KOPT-K1 (cell line): ENCODE measurements around the gene IGIP.

ENCODE experiments used
- H3K27ac ChIP-seq: fragments of 200-600 bp; sonication (generic); 2 replicates; pipeline ENCODE4 v1.5.1; 2016; ENCODE audit warnings: antibody characterized with exemption, mild to moderate bottlenecking, low read depth, low read length; ENCODE audit not compliant: poor library complexity, severe bottlenecking
- H3K36me3 ChIP-seq: fragments of 200-600 bp; sonication (generic); 2 replicates; pipeline ENCODE4 v1.5.1; 2017; ENCODE audit warnings: antibody characterized with exemption, mild to moderate bottlenecking, low read length, moderate library complexity; ENCODE audit not compliant: insufficient read depth
- H3K9me3 ChIP-seq: fragments of 200-600 bp; sonication (generic); 2 replicates; pipeline ENCODE4 v1.5.1; 2017; ENCODE audit warnings: antibody characterized with exemption, low read length, mild to moderate bottlenecking; ENCODE audit not compliant: insufficient read depth, poor library complexity, severe bottlenecking

The IGIP gene

DNA sequence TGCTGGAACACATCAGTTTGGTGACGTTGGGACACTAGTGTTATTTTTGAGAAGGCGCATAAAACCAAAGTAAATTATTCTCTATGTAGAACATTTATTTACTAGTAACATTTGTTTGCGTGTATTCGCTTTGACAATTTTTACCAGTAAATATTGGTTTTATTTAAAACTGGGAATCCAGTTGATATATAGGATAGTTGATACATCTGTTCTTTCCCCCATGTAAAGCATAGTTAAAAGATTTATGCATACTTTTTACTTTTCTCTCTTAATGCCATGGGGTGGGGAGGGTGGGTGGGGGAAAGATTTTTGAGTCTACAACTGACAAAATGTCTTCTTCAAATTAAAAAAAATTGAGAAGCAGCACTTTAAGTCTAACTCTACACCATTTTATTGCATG lies at the start of gene IGIP:
IGIP (plus strand) TSS at position 301 of the 400 bp plus-strand sequence. CDS start 2,540 bp downstream, outside the sequence.
- Histone ChIP-seq H3K36me3 (no peaks in the 10 kb centered on the region), H3K9me3 (no peaks in the 10 kb centered on the region), H3K27ac (no peak within 1 kb of the TSS)

DNA sequence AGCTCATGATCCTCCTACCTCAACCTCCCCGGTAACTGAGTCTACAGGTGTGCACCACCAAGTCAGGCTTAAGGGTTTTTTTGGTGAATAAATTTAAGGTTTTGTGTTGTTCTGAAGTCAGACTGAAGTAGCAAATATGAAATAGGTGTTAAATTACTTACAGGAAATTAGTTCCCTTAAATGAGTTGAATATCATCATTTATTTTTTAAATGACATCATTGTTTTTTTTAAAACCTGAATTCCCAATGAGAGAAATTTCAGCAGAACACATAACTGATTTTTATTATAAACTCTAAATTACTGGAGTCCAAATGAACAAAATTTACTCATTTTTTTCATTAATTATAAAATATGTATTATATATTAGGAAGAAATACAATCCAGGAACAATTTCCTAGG lies 49.6 kb upstream of the IGIP start:
- Histone ChIP-seq H3K27ac (no peak overlapping the region), H3K9me3 (no peaks in the 10 kb centered on the region), H3K36me3 (no peaks in the 10 kb centered on the region)

DNA sequence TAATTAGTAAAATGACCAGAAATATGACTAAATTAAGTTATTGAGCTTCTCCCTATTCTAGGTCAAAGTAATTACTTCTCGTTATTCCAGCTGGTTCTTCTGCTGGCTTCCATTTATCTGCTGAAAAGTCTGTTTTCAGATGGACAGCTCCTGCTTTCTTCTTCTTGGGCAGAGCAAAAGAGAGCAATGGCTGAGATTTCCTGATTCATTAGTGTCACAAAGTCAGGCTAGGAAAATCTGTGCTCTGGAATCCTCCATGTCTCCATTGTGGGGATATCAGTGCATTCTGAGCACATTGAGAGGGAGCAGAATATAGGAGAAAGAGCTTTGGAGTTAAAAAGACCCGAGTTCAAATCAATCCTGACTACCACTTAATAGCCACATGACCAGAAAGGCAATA lies 48.9 kb upstream of the IGIP start:
- Histone ChIP-seq H3K9me3 (no peaks in the 10 kb centered on the region), H3K27ac (no peak overlapping the region), H3K36me3 (no peaks in the 10 kb centered on the region)

DNA sequence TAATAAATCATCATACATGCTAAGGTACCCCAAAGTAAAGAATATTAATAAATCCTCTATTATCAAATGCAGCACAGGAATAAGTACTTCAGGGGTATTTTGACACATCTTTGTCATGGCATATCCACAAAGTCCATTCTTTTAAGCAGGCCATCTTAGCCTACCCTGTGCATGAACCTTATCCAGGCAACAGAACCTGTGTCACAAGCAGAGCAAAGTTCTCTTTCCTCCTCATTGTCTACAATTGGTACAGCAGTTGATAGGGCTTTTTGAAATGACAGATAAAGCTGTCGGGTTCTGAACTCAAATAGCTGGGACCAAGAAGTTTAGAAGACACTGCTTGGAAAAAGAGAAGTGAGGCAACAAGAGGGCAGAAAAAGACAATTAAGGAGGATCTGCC lies 42.6 kb upstream of the IGIP start:
- H3K9me3 ChIP-seq: peaks cover 5% of the 10 kb centered on the region
- no peaks in the 10 kb centered on the region for H3K36me3 ChIP-seq
- no peak overlapping the region for H3K27ac ChIP-seq

DNA sequence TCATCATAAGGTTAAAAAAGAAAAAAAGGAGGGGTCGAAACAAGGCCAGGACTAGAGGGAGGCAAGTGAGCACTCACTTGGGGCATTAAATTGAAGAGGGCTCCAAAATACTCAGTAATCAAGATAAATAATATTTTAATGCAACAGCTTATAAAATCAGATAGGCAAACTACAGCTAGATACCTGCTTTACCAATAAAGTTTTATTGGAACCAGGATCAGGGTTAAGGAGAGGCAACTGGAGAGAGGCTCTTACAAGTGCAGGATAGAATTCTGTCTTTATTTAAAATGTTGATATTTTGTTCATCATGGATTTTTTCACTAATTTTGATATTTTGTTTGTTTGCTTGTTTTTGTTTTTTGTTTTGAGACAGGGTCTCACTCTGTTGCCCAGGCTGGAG lies 42.1 kb upstream of the IGIP start:
- no peak overlapping the region for H3K27ac ChIP-seq
- peaks cover 8% of the 10 kb centered on the region for H3K9me3 ChIP-seq

DNA sequence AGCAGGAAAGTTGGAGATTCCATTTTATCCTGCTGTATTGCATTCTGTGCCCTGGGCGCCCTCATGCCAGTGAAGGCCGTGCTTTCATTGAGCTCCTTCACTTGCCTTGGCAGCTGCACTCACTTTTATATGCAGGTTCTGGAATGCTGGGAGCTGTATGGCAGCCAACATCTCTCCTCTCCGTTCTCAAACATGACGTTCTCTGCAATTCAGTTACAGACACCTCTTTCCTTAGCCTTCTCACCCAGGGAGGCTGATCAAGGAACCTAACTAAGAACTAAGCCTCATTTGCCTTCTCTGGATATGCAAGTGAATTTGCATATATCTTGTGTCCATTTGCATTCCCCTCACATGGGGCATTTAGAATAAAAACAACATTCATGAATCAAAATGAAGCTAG lies 41.2 kb upstream of the IGIP start:
- Histone ChIP-seq H3K27ac (no peak overlapping the region), H3K36me3 (no peaks in the 10 kb centered on the region), H3K9me3 (peaks cover 16% of the 10 kb centered on the region)

More for the DNA sequence above, 42.1 kb upstream of the IGIP start:
- H3K36me3 ChIP-seq: no peaks in the 10 kb centered on the region

DNA sequence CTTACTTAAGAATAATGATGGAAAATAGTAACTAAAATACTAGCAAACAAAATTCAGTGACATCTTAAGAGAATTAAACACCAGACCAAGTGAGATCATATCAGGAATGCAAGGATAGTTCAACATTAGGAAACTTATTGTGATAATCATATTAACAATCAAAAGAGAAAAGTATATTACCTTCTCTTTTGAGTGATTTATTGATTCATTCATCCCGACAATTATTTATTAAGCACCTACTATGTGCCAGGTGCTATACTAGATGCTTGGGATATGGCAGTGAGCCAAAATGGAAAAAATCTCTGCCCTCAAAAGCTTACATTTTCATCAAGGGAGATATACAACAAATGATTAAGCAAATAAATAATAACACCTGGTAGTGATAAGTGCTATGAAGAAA lies 35.5 kb upstream of the IGIP start:
- H3K9me3 ChIP-seq: peaks cover 34% of the 10 kb centered on the region

DNA sequence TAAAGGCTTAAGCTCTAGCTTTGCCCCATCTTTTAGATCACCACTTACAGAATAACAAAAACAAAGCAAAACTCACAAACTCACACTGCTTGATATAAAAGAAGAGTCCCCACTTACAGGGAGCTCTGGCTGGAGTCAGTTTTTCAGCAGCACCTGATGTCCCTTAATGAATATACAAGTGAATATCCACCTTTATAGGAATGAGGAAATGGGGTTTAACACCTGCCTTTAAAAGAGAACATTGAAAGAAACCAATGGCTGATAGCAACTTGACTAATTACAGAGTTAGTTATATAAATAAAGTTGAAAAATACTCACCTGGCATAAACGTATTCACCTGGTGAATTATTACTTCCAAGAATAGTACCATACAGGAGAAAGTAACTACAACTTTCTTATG lies 32.6 kb upstream of the IGIP start:
- Histone ChIP-seq H3K36me3 (no peaks in the 10 kb centered on the region), H3K9me3 (peaks cover 29% of the 10 kb centered on the region), H3K27ac (no peak overlapping the region)

More for the DNA sequence above, 35.5 kb upstream of the IGIP start:
- H3K27ac ChIP-seq: no peak overlapping the region
- H3K36me3 ChIP-seq: no peaks in the 10 kb centered on the region

DNA sequence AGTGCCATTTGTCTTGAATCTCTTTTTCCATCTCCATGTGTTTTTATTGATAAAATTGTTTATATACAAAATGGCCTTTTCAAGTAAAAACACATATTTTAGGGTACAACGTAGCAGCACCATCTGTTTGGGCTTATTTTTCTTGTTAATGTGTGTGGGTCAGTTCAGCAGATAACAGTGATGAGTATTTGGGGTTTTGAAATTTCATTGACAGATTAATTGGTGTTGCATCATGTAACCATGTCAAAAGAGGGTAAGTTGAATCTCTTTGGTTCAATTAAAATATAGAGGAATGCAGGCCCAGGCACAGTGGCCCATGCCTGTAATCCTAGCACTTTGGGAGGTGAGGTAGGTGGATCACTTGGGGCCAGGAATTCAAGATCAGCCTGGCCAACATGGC lies 31.9 kb upstream of the IGIP start:
- H3K27ac ChIP-seq: no peak overlapping the region
- H3K36me3 ChIP-seq: no peaks in the 10 kb centered on the region

DNA sequence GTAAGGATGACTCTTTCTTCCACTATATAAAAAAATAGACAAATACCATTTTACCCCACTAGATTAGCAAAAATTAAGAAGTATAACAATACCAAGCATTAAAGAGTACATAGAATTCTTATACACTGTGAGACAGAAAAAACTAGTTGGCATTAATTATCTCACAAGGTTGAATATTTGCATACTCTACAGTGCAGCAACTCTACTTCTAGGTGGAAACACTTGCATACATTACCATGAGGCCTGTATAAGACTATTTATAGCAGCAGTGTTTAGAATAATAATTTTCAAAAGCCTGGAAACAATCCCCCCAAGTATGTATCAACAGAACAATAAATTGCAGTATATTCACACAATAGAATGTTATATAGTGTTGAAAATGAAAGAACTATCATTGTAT lies 30.8 kb upstream of the IGIP start:
- Histone ChIP-seq H3K36me3 (no peaks in the 10 kb centered on the region), H3K9me3 (peaks cover 15% of the 10 kb centered on the region), H3K27ac (no peak overlapping the region)

More for the DNA sequence above, 31.9 kb upstream of the IGIP start:
- H3K9me3 ChIP-seq: peaks cover 26% of the 10 kb centered on the region

DNA sequence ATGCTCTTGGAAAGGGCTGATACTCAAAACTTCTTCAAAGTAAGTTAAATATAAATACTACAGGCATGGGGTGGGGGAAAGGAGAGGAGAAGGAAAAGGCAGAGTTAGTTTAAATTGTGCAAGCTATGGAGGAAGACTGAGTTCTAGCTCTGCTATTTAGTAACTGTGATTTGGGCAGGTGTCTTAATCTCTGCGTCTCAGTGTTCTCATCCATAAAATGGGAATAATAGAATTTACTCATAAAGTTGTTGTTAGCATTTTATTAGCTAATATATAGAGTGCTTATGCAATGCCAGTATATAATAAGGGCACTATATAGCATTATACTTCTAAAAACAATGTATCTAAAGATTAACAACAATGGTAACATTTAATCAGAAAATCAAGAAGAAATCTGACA lies 24.6 kb upstream of the IGIP start:
- Histone ChIP-seq H3K36me3 (no peaks in the 10 kb centered on the region), H3K27ac (no peak overlapping the region), H3K9me3 (no peaks in the 10 kb centered on the region)

DNA sequence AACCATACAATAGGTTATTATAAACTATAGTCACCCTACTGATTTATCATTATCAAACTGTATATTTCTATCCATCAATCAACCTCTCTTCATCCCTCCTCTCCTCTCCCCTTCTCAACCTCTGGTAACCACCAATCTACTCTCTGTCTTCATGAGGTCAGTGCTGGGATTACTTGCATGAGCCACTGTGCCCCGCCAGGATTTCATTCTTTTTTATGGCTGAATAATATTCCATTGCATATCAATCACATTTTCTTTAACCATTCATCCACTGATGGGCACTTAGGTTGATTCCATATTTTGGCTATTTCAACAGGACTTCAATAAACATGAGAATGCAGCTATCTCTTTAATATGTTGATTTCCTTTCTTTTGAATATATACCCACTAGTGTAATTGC lies 22.6 kb upstream of the IGIP start:
- Histone ChIP-seq H3K27ac (no peak overlapping the region), H3K9me3 (no peaks in the 10 kb centered on the region), H3K36me3 (no peaks in the 10 kb centered on the region)

DNA sequence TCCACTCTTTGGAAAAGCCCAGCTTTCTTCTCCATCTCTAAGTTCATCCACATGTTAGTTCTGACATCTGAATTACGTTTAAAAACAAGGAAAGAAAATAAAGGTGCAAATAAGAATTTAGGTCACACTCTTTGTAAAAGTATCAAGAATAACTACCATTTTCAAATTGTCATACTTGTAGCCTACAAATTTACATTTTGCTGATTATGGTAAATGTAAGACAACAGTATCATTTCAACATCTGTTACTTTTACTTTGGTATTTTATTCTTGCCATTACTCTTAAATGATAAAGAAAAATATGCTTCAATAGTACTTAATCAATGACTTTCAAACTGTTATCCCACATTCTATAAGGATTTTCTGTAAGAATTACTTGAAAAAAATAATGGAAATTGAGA lies 21.6 kb upstream of the IGIP start:
- Histone ChIP-seq H3K27ac (no peak overlapping the region), H3K36me3 (no peaks in the 10 kb centered on the region), H3K9me3 (no peaks in the 10 kb centered on the region)

DNA sequence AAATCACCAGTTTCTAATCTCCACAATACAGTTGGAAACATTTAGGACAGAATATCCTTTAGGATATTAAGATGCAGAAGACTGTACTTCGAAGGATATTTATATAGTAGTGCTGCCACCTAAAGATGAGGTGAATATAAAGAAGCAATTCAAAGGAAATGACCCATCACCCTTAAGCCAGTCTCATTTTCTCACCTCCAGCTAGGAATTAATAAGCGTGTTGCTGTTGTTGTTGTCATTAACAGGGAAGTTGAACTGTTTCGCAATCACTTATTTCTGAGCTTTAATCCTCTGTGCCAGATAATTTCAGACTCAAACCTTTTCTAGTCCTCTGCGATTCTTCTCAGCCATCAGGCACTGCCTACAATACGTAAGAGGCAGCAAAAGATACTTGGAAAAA lies 19.6 kb upstream of the IGIP start:
- no peaks in the 10 kb centered on the region for H3K36me3 ChIP-seq
- no peak overlapping the region for H3K27ac ChIP-seq
- H3K9me3 ChIP-seq: no peaks in the 10 kb centered on the region

DNA sequence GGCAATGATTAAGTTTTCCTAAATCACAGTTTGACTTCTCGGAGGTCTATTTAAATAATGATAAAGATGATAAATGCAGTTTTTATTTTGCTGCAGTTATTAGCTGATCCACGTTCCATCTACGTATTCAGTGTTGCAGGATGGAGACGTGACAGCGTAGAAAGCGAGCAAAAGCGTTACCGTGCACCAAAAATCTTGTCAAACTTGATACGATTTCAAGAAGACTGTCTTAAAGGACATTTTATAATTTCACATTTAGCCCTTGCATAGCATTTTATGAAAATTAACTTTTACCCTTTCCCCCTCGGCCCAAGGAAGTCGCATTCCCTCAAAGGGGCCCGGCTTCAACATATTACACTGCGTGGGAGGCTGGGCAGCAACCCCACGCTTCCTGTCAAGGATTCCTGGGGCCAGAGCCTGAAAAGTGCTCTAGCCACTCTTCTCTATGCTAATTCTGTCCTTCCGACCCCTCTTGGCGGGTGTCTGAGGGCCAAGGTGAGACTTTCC lies 18.9 kb upstream of the IGIP start:
- peak overlapping the region; percentile 68 for H3K27ac ChIP-seq
- H3K36me3 ChIP-seq: no peaks in the 10 kb centered on the region
- H3K9me3 ChIP-seq: no peaks in the 10 kb centered on the region

DNA sequence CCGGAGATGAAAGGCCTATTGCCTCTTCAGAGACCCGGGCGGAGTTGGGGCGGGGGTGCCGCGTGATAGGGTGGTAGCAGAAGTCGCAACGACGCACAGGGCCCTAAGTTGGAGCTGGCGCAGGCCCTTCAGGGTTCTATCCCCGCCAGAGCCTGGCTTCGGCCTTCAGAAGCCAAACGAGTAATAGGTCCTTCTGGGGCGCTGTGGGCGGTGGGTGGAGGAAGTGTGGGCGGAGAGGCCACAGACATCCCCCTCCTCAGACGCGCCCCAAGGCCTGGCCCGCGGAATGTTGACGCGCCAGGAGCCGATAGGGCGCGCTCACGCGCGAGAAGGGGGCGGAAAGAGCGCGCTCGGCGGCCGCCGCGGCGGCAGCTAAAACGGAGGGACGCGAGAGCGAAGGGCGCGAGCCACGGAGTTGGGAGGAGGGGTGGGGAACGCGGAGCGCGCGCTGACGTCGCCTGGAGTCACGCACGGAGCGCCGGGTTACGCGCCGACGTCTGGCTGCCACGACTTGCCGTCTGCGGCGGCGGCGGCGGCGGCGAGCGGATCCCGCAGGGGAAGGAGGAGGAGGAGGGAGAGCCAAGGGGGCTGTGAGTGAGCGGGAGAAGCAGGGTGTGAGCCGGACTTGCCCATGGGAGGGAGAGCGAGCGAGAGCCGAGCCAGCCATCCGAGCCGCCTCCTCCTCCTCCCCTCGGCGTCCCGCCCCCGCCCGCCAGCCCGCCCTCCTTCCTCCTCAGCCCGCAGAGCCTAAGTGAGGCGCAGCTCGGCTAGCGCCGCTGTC lies 18.2 kb upstream of the IGIP start:
- Histone ChIP-seq H3K27ac (peak overlapping the region; percentile 68), H3K36me3 (no peaks in the 10 kb centered on the region), H3K9me3 (no peaks in the 10 kb centered on the region)
